GM12865 (cell line): ENCODE measurements around the gene PGM2.

Experiments used
- DNase-seq: peaks from one replicate; pipeline ENCODE4 v3.0.0; 2010; ENCODE audit warnings: low read depth
- H3K4me3 ChIP-seq: 2 replicates; pipeline ENCODE4 v1.5.1; 2011; ENCODE audit warnings: mild to moderate bottlenecking, low read depth, low read length, control low read depth
- CTCF ChIP-seq: IDR thresholded peaks from 2 replicates; pipeline ENCODE4 v1.5.1; 2011; ENCODE audit warnings: low read length, control low read depth, low read depth, inconsistent platforms; ENCODE audit not compliant: insufficient read depth; ENCODE audit errors: missing control alignments

PGM2 gene

GRCh38 chr4:37862961-37863360, 36.5 kb downstream of the PGM2 start:
- no peak for TF ChIP-seq CTCF
- H3K4me3 ChIP-seq, result no peak overlapping the region
- DNase-seq, result no peak

GRCh38 chr4:37864786-37865185, 38.3 kb downstream of the PGM2 start:
- no peak for DNase-seq
- TF ChIP-seq CTCF, result no peak
- H3K4me3 ChIP-seq, result no peak overlapping the region

GRCh38 chr4:37865450-37865849, 39.0 kb downstream of the PGM2 start:
- TF ChIP-seq CTCF, result no peak
- DNase-seq, result no peak
- H3K4me3 ChIP-seq, result no peak overlapping the region

GRCh38 chr4:37867102-37867501, 40.6 kb downstream of the PGM2 start:
- no peak for TF ChIP-seq CTCF
- no peak overlapping the region for H3K4me3 ChIP-seq
- DNase-seq, result no peak

- H3K4me3 ChIP-seq, result no peak overlapping the region
- no peak for TF ChIP-seq CTCF
- no peak for DNase-seq
Observed at GRCh38 chr4:37868238-37868637, 41.8 kb downstream of the PGM2 start.

- H3K4me3 ChIP-seq, result no peak overlapping the region
- no peak for TF ChIP-seq CTCF
- DNase-seq, result no peak
Observed at GRCh38 chr4:37872310-37872988, 46.0 kb downstream of the PGM2 start.

GRCh38 chr4:37873386-37873785, 46.9 kb downstream of the PGM2 start:
- no peak for TF ChIP-seq CTCF
- H3K4me3 ChIP-seq, result no peak overlapping the region
- no peak for DNase-seq
